ENCODE results near the gene RSPO3.

Gene RSPO3

GRCh38 chr6:127134136-127134535 is 15.7 kb downstream of the RSPO3 start:
- Histone ChIP-seq H3F3A (ENCODE audit: insufficient read depth, low read length) (no peaks in the 10 kb centered on the region), H3K9me3 (ENCODE audit: low read length) (no peaks in the 10 kb centered on the region), H4K20me1 (ENCODE audit: insufficient read depth, low read length) (no peaks in the 10 kb centered on the region), H3K79me2 (ENCODE audit: insufficient read depth, low read length) (no peaks in the 10 kb centered on the region), H3K27ac (ENCODE audit: low read depth, low read length, poor library complexity, severe bottlenecking) (no peak overlapping the region), H3K4me3 (ENCODE audit: low read depth, low read length, poor library complexity, severe bottlenecking) (no peak overlapping the region), H3K9ac (ENCODE audit: low read length) (no peak overlapping the region), H2AFZ (ENCODE audit: low read length) (no peak overlapping the region), H3K27me3 (ENCODE audit: insufficient read depth, low read length) (no peaks in the 10 kb centered on the region), H3K9me2 (ENCODE audit: low read depth, low read length) (no peaks in the 10 kb centered on the region), H3K4me2 (ENCODE audit: low read length) (no peak overlapping the region), H3K36me3 (ENCODE audit: insufficient read depth, low read length) (no peaks in the 10 kb centered on the region), H3K4me1 (ENCODE audit: insufficient read depth, low read length, severe bottlenecking) (no peaks in the 10 kb centered on the region)
- TF ChIP-seq EZH2 (IDR thresholded peaks at IDR 0.05; ENCODE audit: borderline replicate concordance, low read length) = no peak
- TF ChIP-seq, protein P1, sequence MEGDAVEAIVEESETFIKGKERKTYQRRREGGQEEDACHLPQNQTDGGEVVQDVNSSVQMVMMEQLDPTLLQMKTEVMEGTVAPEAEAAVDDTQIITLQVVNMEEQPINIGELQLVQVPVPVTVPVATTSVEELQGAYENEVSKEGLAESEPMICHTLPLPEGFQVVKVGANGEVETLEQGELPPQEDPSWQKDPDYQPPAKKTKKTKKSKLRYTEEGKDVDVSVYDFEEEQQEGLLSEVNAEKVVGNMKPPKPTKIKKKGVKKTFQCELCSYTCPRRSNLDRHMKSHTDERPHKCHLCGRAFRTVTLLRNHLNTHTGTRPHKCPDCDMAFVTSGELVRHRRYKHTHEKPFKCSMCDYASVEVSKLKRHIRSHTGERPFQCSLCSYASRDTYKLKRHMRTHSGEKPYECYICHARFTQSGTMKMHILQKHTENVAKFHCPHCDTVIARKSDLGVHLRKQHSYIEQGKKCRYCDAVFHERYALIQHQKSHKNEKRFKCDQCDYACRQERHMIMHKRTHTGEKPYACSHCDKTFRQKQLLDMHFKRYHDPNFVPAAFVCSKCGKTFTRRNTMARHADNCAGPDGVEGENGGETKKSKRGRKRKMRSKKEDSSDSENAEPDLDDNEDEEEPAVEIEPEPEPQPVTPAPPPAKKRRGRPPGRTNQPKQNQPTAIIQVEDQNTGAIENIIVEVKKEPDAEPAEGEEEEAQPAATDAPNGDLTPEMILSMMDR (IDR thresholded peaks at IDR 0.05; ENCODE audit: low read length) = no peak

GRCh38 chr6:127136786-127137185 is 18.3 kb downstream of the RSPO3 start:
- H4K20me1 ChIP-seq (ENCODE audit: insufficient read depth, low read length) = no peaks in the 10 kb centered on the region
- TF ChIP-seq EZH2 (IDR thresholded peaks at IDR 0.05; ENCODE audit: borderline replicate concordance, low read length) = no peak
- TF ChIP-seq, protein P1 (IDR thresholded peaks at IDR 0.05; ENCODE audit: low read length) = no peak
- H3K27ac ChIP-seq (ENCODE audit: low read depth, low read length, poor library complexity, severe bottlenecking) = no peak overlapping the region
- H3F3A ChIP-seq (ENCODE audit: insufficient read depth, low read length) = no peaks in the 10 kb centered on the region
- no peaks in the 10 kb centered on the region for H3K36me3 ChIP-seq (ENCODE audit: insufficient read depth, low read length)
- H2AFZ ChIP-seq (ENCODE audit: low read length) = no peak overlapping the region
- no peaks in the 10 kb centered on the region for H3K79me2 ChIP-seq (ENCODE audit: insufficient read depth, low read length)
- no peaks in the 10 kb centered on the region for H3K27me3 ChIP-seq (ENCODE audit: insufficient read depth, low read length)
- H3K4me3 ChIP-seq (ENCODE audit: low read depth, low read length, poor library complexity, severe bottlenecking) = no peak overlapping the region
- H3K9me2 ChIP-seq (ENCODE audit: low read depth, low read length) = no peaks in the 10 kb centered on the region
- no peaks in the 10 kb centered on the region for H3K9me3 ChIP-seq (ENCODE audit: low read length)
- no peaks in the 10 kb centered on the region for H3K4me1 ChIP-seq (ENCODE audit: insufficient read depth, low read length, severe bottlenecking)
- no peak overlapping the region for H3K9ac ChIP-seq (ENCODE audit: low read length)
- no peak overlapping the region for H3K4me2 ChIP-seq (ENCODE audit: low read length)

GRCh38 chr6:127146932-127147331 is 28.5 kb downstream of the RSPO3 start:
- Histone ChIP-seq H3K79me2 (ENCODE audit: insufficient read depth, low read length) (no peaks in the 10 kb centered on the region; the same call in 1 of the 2 replicates), H4K20me1 (ENCODE audit: insufficient read depth, low read length) (no peaks in the 10 kb centered on the region), H3F3A (ENCODE audit: insufficient read depth, low read length) (no peaks in the 10 kb centered on the region), H3K27ac (ENCODE audit: low read depth, low read length, poor library complexity, severe bottlenecking) (no peak overlapping the region), H3K9me3 (ENCODE audit: low read length) (no peaks in the 10 kb centered on the region), H3K36me3 (ENCODE audit: insufficient read depth, low read length) (no peaks in the 10 kb centered on the region), H3K4me3 (ENCODE audit: low read depth, low read length, poor library complexity, severe bottlenecking) (no peak overlapping the region), H3K4me1 (ENCODE audit: insufficient read depth, low read length, severe bottlenecking) (no peaks in the 10 kb centered on the region), H3K4me2 (ENCODE audit: low read length) (no peak overlapping the region), H3K9ac (ENCODE audit: low read length) (no peak overlapping the region), H2AFZ (ENCODE audit: low read length) (no peak overlapping the region), H3K9me2 (ENCODE audit: low read depth, low read length) (no peaks in the 10 kb centered on the region), H3K27me3 (ENCODE audit: insufficient read depth, low read length) (no peaks in the 10 kb centered on the region)
- no peak for TF ChIP-seq EZH2 (IDR thresholded peaks at IDR 0.05; ENCODE audit: borderline replicate concordance, low read length)
- TF ChIP-seq, protein P1 (IDR thresholded peaks at IDR 0.05; ENCODE audit: low read length) = no peak
